HL-60 (cell line): ENCODE data around the gene STARD10.

Source experiments
- DNase-seq, 2 experiments: peaks; one replicate each; pipeline ENCODE4 v3.0.0-alpha.2; 2010 to 2020; ENCODE audit warnings: low read depth in 1 of 2, low spot score in 1 of 2
- H3K27ac ChIP-seq: fragments of 250-450 bp; sonication (Bioruptor Pico); replicated peaks from 2 replicates; pipeline ENCODE4 v1.5.1; 2020; ENCODE audit warnings: mild to moderate bottlenecking, moderate library complexity
- H3K27me3 ChIP-seq: fragments of 250-450 bp; sonication (Bioruptor Pico); 2 replicates; pipeline ENCODE4 v1.5.1; 2021; ENCODE audit warnings: mild to moderate bottlenecking, moderate library complexity; ENCODE audit not compliant: insufficient read depth, poor library complexity, severe bottlenecking
- H3K4me3 ChIP-seq: replicated peaks from 2 replicates; pipeline ENCODE4 v1.5.1; 2011; ENCODE audit warnings: mild to moderate bottlenecking, control low read depth, low read length; ENCODE audit not compliant: insufficient read depth
- CTCF ChIP-seq: IDR thresholded peaks from one replicate; pipeline ENCODE4 v1.5.1; 2011; ENCODE audit warnings: low read length, control low read depth, inconsistent platforms; ENCODE audit not compliant: insufficient read depth
- GABPA ChIP-seq: IDR thresholded peaks from 2 replicates; pipeline ENCODE4 v1.6.1; 2012; ENCODE audit warnings: low read depth
- POLR2AphosphoS5 ChIP-seq: IDR thresholded peaks from 2 replicates; pipeline ENCODE4 v1.6.1; 2012; ENCODE audit warnings: low read depth
- REST ChIP-seq: IDR thresholded peaks from 2 replicates; pipeline ENCODE4 v1.6.1; 2012; ENCODE audit warnings: low read depth; ENCODE audit not compliant: insufficient replicate concordance
- SPI1 ChIP-seq: IDR thresholded peaks from 2 replicates; pipeline ENCODE4 v1.6.1; 2012; ENCODE audit warnings: low read depth, mild to moderate bottlenecking, borderline replicate concordance

The STARD10 gene

GRCh38 chr11:72736452-72737069 lies 57.3 kb downstream of the STARD10 start:
- TF ChIP-seq CTCF = no peak
- peak; percentile 50 for TF ChIP-seq POLR2AphosphoS5
- peak; percentile 59 for TF ChIP-seq GABPA
- TF ChIP-seq REST = no peak
- TF ChIP-seq SPI1 = peak; percentile 99
- peak overlapping the region; percentile 82 for H3K27ac ChIP-seq
- no peaks in the 10 kb centered on the region for H3K27me3 ChIP-seq
- peak overlapping the region; percentile 52 for H3K4me3 ChIP-seq
- peak; percentile 83 to 95 for DNase-seq

GRCh38 chr11:72735495-72736027 lies 58.3 kb downstream of the STARD10 start:
- DNase-seq = peak in 1 of 2 experiments; percentile 51
- Histone ChIP-seq H3K27me3 (no peaks in the 10 kb centered on the region), H3K27ac (peak overlapping the region; percentile 82), H3K4me3 (peak overlapping the region; percentile 19; the same call in 1 of the 2 replicates)
- TF ChIP-seq POLR2AphosphoS5 = no peak
- TF ChIP-seq GABPA = no peak
- no peak for TF ChIP-seq REST
- no peak for TF ChIP-seq CTCF
- no peak for TF ChIP-seq SPI1

GRCh38 chr11:72732329-72732728 lies 61.5 kb downstream of the STARD10 start:
- TF ChIP-seq GABPA = no peak
- TF ChIP-seq SPI1 = no peak
- TF ChIP-seq CTCF = no peak
- TF ChIP-seq POLR2AphosphoS5 = no peak
- TF ChIP-seq REST = no peak
- Histone ChIP-seq H3K27ac (no peak overlapping the region), H3K4me3 (no peak overlapping the region), H3K27me3 (no peaks in the 10 kb centered on the region)
- DNase-seq = no peak
